GM12891 (cell line): ENCODE data around the gene TSKS.
A peak's percentile ranks its signal among the peaks of the same experiment; 100 is the strongest.

Source experiments
- DNase-seq: peaks from one replicate; pipeline ENCODE4 v3.0.0; 2011; ENCODE audit warnings: low spot score; ENCODE audit not compliant: insufficient read length
- FAIRE-seq: peaks from 2 replicates; lab custom pipeline; 2011; peaks lifted over from hg19 to GRCh38; lab: Jason Lieb, UNC
- PAX5 ChIP-seq: IDR thresholded peaks from 2 replicates; pipeline ENCODE4 v1.6.1; 2011; ENCODE audit warnings: low read length, moderate library complexity, mild to moderate bottlenecking; ENCODE audit not compliant: insufficient read depth, severe bottlenecking
- POLR2A ChIP-seq: IDR thresholded peaks from 2 replicates; pipeline ENCODE4 v1.6.1; 2011; ENCODE audit warnings: low read depth, low read length, control low read depth
- POLR2AphosphoS5 ChIP-seq: IDR thresholded peaks from 2 replicates; pipeline ENCODE4 v1.6.1; 2011; ENCODE audit warnings: low read depth, low read length, control low read depth
- POU2F2 ChIP-seq: IDR thresholded peaks from 2 replicates; pipeline ENCODE4 v1.6.1; 2011; ENCODE audit warnings: low read depth, mild to moderate bottlenecking, control low read depth, low read length, moderate library complexity
- SPI1 ChIP-seq: IDR thresholded peaks from 2 replicates; pipeline ENCODE4 v1.6.1; 2011; ENCODE audit warnings: low read depth, low read length, control low read depth
- TAF1 ChIP-seq: IDR thresholded peaks from 2 replicates; pipeline ENCODE4 v1.6.1; 2011; ENCODE audit warnings: low read depth, low read length, control low read depth

The TSKS gene

DNA sequence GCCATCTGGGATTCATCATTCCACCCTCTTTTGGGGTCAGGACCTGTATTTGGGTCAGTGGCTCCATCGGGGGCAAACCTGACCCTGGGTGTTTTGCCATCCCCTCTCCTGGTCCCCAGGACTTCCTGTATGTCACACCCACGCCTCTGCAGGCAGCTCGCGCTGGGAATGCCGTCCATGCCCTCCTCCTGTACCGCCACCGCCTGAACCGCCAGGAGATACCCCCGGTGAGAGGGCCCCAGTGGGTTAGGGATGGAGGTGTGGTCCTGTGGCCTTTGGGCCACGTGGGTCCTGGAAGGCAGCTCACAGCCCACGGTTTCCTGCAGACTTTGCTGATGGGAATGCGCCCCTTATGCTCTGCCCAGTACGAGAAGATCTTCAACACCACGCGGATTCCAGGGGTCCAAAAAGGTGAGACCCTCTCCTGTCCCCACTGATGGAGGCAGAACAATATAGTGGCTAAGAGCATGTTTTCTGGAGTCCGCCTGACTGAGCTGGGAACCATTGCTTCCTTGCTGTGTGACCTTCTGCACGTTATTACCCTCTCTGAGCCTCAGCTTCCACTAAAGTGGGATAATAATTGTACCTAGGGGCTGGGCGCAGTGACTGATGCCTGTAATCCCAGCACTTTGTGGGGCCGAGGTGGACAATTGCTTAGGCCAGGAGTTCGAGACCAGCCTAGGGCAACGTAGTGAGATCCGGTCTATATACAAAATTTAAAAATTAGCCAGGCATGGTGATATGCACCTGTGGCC, 58.0 kb downstream of the TSKS start:
- TF ChIP-seq TAF1 (no peak), POLR2A (no peak), SPI1 (no peak), PAX5 (no peak), POLR2AphosphoS5 (no peak), POU2F2 (no peak)
- DNase-seq (no peak), FAIRE-seq (no peak)

DNA sequence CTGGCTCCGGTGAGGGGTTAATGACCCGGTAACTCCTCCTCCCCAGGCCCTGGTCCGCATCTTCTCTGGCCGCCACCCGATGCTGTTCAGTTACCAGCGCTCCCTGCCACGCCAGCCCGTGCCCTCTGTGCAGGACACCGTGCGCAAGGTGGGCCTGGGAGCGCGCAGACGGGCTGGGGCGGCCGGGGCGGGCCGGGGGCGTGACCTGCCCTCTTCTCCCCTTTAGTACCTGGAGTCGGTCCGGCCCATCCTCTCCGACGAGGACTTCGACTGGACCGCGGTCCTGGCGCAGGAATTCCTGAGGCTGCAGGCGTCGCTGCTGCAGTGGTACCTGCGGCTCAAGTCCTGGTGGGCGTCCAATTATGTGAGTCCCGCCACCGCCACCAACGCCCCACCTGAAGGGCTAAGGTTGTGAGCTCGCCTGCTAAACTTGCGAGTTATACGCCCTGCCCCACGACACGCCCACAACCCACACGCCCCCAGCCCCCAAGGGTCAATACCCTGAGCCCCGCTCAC, 61.8 kb downstream of the TSKS start:
- DNase-seq = no peak
- TF ChIP-seq POU2F2 (no peak), PAX5 (no peak), SPI1 (no peak), POLR2AphosphoS5 (no peak), POLR2A (no peak), TAF1 (no peak)
- FAIRE-seq = no peak

DNA sequence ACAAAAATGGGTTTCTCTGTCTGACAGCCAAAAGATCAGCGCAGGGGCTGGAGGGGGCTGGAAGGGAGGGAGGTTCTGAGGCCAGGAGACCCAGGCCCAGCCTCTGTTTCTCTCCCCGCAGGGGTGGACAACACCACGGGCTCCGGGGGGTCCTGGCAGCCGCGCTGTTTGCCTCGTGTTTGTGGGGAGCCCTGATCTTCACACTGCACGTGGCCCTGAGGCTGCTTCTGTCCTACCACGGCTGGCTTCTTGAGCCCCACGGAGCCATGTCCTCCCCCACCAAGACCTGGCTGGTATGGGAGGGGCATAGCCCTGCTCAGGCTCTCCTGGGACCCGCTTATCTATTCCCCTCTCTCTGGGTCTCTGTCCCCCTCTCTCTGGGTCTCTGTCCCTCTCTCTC, 62.5 kb downstream of the TSKS start:
- DNase-seq (no peak), FAIRE-seq (no peak)
- no peak for TF ChIP-seq SPI1
- TF ChIP-seq PAX5 = no peak
- TF ChIP-seq POU2F2 = no peak
- no peak for TF ChIP-seq TAF1
- no peak for TF ChIP-seq POLR2AphosphoS5
- TF ChIP-seq POLR2A = no peak

DNA sequence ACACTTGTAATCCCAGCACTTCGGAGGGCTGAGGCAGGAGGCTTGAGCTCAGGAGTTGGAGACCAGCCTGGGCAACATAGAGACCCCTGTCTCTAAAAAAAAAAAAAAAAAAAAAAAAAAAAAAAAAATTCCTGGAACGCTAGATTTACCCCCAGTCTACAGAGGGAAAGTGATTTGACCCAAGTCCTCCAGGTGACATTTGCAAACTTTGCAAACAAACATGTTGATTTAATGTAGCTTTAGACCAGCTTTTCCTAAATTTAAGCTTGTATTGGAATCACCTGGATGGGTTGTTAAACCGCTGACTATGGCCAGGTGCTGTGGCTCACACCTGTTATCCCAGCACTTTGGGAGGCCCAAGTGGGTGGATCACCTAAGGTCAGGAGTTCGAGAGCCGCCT, 63.7 kb downstream of the TSKS start:
- DNase-seq (no peak), FAIRE-seq (no peak)
- TF ChIP-seq POU2F2 (no peak), POLR2AphosphoS5 (no peak), TAF1 (no peak), POLR2A (no peak), SPI1 (no peak), PAX5 (no peak)

DNA sequence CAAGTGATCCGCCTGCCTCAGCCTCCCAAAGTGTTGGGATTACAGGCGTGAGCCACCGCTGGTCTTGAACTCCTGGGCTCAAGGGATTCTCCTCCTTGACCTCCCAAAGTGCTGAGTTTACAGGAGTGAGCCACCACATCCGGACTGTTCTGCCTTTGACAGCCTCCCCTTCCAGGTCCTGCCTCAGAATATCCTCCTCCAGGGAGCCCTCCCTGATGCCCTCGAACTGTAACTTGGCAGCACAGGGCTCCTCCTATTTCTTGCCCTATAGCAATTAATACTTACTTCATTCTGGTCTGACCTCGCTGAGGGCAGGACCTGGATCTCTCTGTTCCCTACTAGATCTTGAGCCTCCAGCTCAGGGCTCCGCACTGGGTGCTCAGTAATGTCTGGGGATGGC, 66.2 kb downstream of the TSKS start:
- FAIRE-seq (no peak), DNase-seq (no peak)
- TF ChIP-seq POLR2A (no peak), TAF1 (no peak), SPI1 (no peak), PAX5 (no peak), POLR2AphosphoS5 (no peak), POU2F2 (no peak)

DNA sequence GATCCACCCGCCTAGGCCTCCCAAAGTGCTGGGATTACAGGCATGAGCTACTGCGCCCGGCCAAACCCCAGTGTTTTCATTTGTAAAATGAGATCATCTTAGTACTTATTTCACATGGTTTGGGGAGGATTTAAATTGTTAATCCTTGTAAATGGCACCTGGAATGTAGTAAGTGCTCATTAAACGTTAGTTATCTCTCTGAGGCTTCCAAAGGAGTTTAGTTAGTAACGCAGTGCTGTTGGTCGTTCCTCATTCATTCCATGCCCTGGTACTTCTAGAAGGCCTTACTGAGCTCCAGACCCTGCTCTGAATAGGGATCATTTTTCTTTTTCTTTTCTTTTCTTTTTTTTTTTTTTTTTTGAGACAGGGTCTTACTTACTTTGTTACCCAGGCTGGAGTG, 67.0 kb downstream of the TSKS start:
- DNase-seq = no peak
- no peak for FAIRE-seq
- TF ChIP-seq PAX5 (no peak), POU2F2 (no peak), SPI1 (no peak), POLR2A (no peak), POLR2AphosphoS5 (no peak), TAF1 (no peak)

DNA sequence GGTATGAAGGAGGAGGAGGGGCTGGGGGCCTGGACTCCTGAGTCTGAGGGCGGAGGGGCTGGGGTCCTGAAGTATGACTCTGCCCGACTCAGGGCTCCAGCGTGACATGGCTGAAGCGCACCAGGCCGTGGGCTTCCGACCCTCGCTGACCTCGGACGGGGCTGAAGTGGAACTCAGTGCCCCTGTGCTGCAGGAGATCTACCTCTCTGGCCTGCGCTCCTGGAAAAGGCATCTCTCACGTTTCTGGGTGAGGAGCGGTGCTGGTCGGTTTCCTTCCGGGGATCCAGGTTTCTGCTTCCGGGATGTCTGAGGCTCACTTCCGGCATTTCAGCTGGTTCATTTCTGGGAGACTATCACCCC, 71.0 kb downstream of the TSKS start:
- FAIRE-seq (no peak), DNase-seq (no peak)
- TF ChIP-seq POLR2A (no peak), SPI1 (no peak), POU2F2 (no peak), POLR2AphosphoS5 (no peak), PAX5 (no peak), TAF1 (no peak)

DNA sequence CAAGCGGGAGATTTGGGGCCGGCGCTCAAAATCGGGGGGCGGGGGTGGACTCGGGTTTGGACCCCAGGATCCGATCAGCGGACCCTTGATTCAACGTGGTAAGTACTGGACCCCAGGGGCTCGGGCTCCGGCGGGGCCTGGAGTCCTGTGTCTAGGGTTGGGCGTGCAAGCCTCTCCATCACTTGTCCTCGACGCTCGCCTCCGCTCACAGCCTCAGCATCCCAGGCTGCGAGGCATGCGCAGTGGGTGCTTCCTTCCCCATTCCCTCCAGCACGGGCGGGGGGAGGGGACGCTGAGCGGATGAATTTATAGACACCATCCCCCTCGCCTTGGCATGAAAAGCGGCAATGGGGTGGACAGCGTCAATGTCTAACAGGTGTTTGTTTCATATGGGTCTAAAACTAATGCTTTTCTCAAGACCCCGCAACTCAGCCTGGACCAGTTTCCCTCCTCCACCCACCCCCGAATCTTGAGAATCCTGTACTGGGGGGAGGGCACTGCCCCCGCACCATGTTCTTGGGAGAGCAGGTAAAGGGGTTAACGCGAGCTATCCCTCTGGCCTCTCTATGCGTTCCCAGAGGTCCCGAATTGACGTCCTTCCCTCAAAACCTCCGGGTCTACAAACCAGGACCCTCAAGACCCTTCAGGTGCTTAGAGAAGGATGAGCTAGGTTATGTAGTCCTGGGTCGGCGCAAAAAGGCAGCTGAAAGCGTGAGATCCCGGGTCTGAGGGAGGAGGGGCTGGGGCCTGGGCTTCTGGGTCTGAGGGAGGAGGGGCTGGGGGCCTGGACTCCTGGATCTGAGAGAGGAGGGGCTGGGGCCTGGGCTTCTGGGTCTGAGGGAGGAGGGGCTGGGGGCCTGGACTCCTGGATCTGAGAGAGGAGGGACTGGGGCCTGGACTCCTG, 71.6 kb downstream of the TSKS start:
- no peak for DNase-seq
- TF ChIP-seq POLR2A (no peak), POLR2AphosphoS5 (no peak), POU2F2 (no peak), TAF1 (no peak), SPI1 (no peak), PAX5 (no peak)
- no peak for FAIRE-seq

DNA sequence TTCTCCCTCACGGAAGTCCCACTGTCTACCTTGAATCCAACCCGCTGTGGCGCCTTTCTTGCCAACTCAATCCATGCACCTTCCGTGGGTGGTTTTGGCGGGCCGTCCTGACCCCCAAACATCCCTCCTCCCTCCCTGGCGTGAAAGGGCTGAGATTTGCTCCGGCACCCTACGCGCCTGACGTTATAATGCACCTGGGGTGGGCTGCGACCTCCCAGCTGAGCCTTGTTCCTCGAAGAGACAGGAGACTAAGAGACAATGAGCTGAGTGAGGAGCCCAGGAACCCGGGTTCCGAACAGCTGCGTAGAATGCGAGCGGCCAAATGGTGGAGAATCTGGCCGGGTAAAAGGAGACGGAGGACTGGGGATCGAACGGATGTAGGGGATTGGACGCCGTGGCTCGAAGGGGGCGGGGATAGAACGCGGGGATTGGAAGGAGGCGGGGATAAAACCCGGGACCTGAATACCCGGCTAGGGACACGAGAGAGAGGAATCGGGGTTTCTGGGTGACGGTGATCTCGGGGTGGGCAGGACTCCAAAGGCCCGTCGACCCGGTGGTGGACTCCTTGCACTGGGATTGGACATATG, 72.4 kb downstream of the TSKS start, which contains the start of gene CPT1C:
Gene CPT1C, plus strand, starts transcription at position 461 of the 587 bp plus-strand sequence. CDS start 1,137 bp downstream, outside the sequence.
- FAIRE-seq (no peak), DNase-seq (no peak)
- TF ChIP-seq POLR2AphosphoS5 = no peak
- 0 out of 2 replicates have a peak, but pooled peaks have one; percentile 35 for TF ChIP-seq TAF1
